Keratinocyte (primary cell): Measurements from ENCODE around the gene EPHB4. TPM values are rescaled to one million over a fixed set of nuclear protein-coding genes. Genes with fewer than 3 reads are reported as not detected.

ENCODE experiments used
- DNase-seq: peaks from one replicate; pipeline ENCODE4 v3.0.0-alpha.2; 2011; ENCODE audit warnings: low read depth, missing footprints, low spot score
- FAIRE-seq: peaks from 2 replicates; lab custom pipeline; 2011; peaks lifted over from hg19 to GRCh38; lab: Jason Lieb, UNC
- H2AFZ ChIP-seq: 2 replicates; pipeline ENCODE4 v1.6.0; 2012; ENCODE audit warnings: low read length, control low read depth, inconsistent platforms; ENCODE audit not compliant: control insufficient read depth
- H3K27ac ChIP-seq: 2 replicates; pipeline ENCODE4 v1.5.1; 2011; ENCODE audit warnings: low read length; ENCODE audit not compliant: control insufficient read depth, insufficient read depth
- H3K27me3 ChIP-seq: 3 replicates; pipeline ENCODE4 v1.6.0; 2011; ENCODE audit warnings: low read length; ENCODE audit not compliant: control insufficient read depth, insufficient read depth; ENCODE audit errors: extremely low read depth
- H3K36me3 ChIP-seq, 2 experiments: 2 replicates in 1 of 2; 3 replicates in 1 of 2; pipeline ENCODE4 v1.5.1; 2011; ENCODE audit warnings: low read length in 2 of 2, mild to moderate bottlenecking in 1 of 2; ENCODE audit not compliant: control insufficient read depth in 2 of 2, insufficient read depth in 2 of 2; ENCODE audit errors: extremely low read depth in 1 of 2
- H3K4me1 ChIP-seq: 3 replicates; pipeline ENCODE4 v1.5.1; 2011; ENCODE audit warnings: low read length; ENCODE audit not compliant: control insufficient read depth, insufficient read depth; ENCODE audit errors: extremely low read depth
- H3K4me2 ChIP-seq: 3 replicates; pipeline ENCODE4 v1.6.0; 2011; ENCODE audit warnings: low read depth, low read length; ENCODE audit not compliant: control insufficient read depth, insufficient read depth; ENCODE audit errors: extremely low read depth
- H3K4me3 ChIP-seq, 3 experiments: fragments of 200-600 bp in 1 of 3; sonication (generic) in 1 of 3; 2 replicates in 2 of 3; 3 replicates in 1 of 3; pipeline ENCODE4 v1.5.1; 2011 to 2016; ENCODE audit warnings: low read length in 3 of 3, mild to moderate bottlenecking in 3 of 3, control low read depth in 2 of 3, inconsistent platforms in 1 of 3, low read depth in 1 of 3, mixed read lengths in 1 of 3, mixed run types in 1 of 3, moderate library complexity in 1 of 3; ENCODE audit not compliant: control insufficient read depth in 2 of 3, insufficient read depth in 2 of 3; ENCODE audit errors: extremely low read depth in 1 of 3
- H3K79me2 ChIP-seq: 2 replicates; pipeline ENCODE4 v1.6.0; 2012; ENCODE audit warnings: low read length; ENCODE audit not compliant: control insufficient read depth, insufficient read depth
- H3K9ac ChIP-seq: 3 replicates; pipeline ENCODE4 v1.6.0; 2011; ENCODE audit warnings: low read length; ENCODE audit not compliant: control insufficient read depth, insufficient read depth; ENCODE audit errors: extremely low read depth
- H3K9me1 ChIP-seq: 3 replicates; pipeline ENCODE4 v1.6.0; 2011; ENCODE audit warnings: low read length; ENCODE audit not compliant: control insufficient read depth, insufficient read depth; ENCODE audit errors: extremely low read depth
- H3K9me3 ChIP-seq: 2 replicates; pipeline ENCODE4 v1.5.1; 2012; ENCODE audit warnings: low read depth, low read length; ENCODE audit not compliant: control insufficient read depth
- H4K20me1 ChIP-seq: 3 replicates; pipeline ENCODE4 v1.6.0; 2011; ENCODE audit warnings: low read length; ENCODE audit not compliant: control insufficient read depth, insufficient read depth; ENCODE audit errors: extremely low read depth
- CTCF ChIP-seq, 3 experiments: IDR thresholded peaks in 1 of 3; conservative IDR thresholded peaks in 1 of 3; optimal IDR thresholded peaks in 1 of 3; 2 replicates in 2 of 3; 3 replicates in 1 of 3; pipeline versions ENCODE3 to v1.5.1; 2011; ENCODE audit warnings: low read length in 3 of 3, mild to moderate bottlenecking in 3 of 3, moderate library complexity in 2 of 3, control low read depth in 1 of 3, inconsistent platforms in 1 of 3; ENCODE audit not compliant: insufficient read depth in 2 of 3; ENCODE audit errors: extremely low read depth in 1 of 3
- EZH2 ChIP-seq: IDR thresholded peaks from one replicate; pipeline ENCODE4 v1.6.1; 2012; ENCODE audit warnings: inconsistent platforms, mild to moderate bottlenecking, low read length, moderate library complexity
- dilution Hi-C: fragments of 300-500 bp; cut with MboI; formaldehyde crosslinking; loops from one replicate; pipeline ENCODE4 v1.7.0; 2020; ENCODE audit warnings: low sequenced_read_pairs; ENCODE audit not compliant: extremely low pct_ligation_motif_present
- polyA plus RNA-seq, 5 experiments: library from polyadenylated mRNA; depleted of rRNA in 3 of 5; stranded (reverse) in 3 of 5; stranded (forward) in 1 of 5; unstranded in 1 of 5; fragments of >200 nt; gene quantifications; 1 replicate in 1 of 5; 2 replicates in 3 of 5; 3 replicates in 1 of 5; pipeline versions ENCODE4 v1.2.1 to v1.2.3, GENCODE V29; 2011 to 2012; ENCODE audit warnings: missing spikeins in 2 of 5, low read depth in 1 of 5, low replicate concordance in 1 of 5

Gene EPHB4
- polyA plus RNA-seq, 1 donor (not counting 4 experiments of a cell fraction or from before 2014, with no cell fraction given), result 61.4 TPM

- no peak for TF ChIP-seq CTCF (optimal IDR thresholded peaks at IDR 0.05 in 1 of 3, IDR thresholded peaks at IDR 0.05 in 1 of 3, conservative IDR thresholded peaks at IDR 0.05 in 1 of 3; ENCODE audit: extremely low read depth in 1 of 3, insufficient read depth in 2 of 3, low read length in 3 of 3)
- no peak for TF ChIP-seq EZH2
- no peaks in the 10 kb centered on the region for H3K27me3 ChIP-seq
- no peak overlapping the region for H3K4me3 ChIP-seq
- no peaks in the 10 kb centered on the region for H4K20me1 ChIP-seq
- no peaks in the 10 kb centered on the region for H3K9me3 ChIP-seq
- H2AFZ ChIP-seq, result no peak overlapping the region
- no peaks in the 10 kb centered on the region for H3K9me1 ChIP-seq
- dilution Hi-C loops, result loop anchor here (10.0 kb wide), 1 partner anchor 133 kb away; no protein-coding TSS in a partner anchor
- no peaks in the 10 kb centered on the region for H3K79me2 ChIP-seq
- no peak overlapping the region for H3K4me2 ChIP-seq
- no peak overlapping the region for H3K27ac ChIP-seq
- DNase-seq (no peak), FAIRE-seq (no peak)
- H3K4me1 ChIP-seq, result peaks cover 9% of the 10 kb centered on the region
- no peaks in the 10 kb centered on the region for H3K36me3 ChIP-seq
- no peak overlapping the region for H3K9ac ChIP-seq
Observed at GRCh38 chr7:100847360-100847759, 20.0 kb upstream of the EPHB4 start.

- Histone ChIP-seq H3K4me1 (peaks cover 17% of the 10 kb centered on the region), H3K9ac (no peak overlapping the region), H3K79me2 (no peaks in the 10 kb centered on the region), H3K9me1 (no peaks in the 10 kb centered on the region), H3K4me3 (no peak overlapping the region), H2AFZ (no peak overlapping the region), H3K36me3 (no peaks in the 10 kb centered on the region), H3K9me3 (no peaks in the 10 kb centered on the region), H4K20me1 (no peaks in the 10 kb centered on the region), H3K27me3 (no peaks in the 10 kb centered on the region), H3K4me2 (no peak overlapping the region), H3K27ac (no peak overlapping the region)
- dilution Hi-C loops, result loop anchor here (10.0 kb wide), 1 partner anchor 126 kb away; no protein-coding TSS in a partner anchor
- FAIRE-seq (no peak), DNase-seq (no peak)
- TF ChIP-seq EZH2 (no peak), CTCF (optimal IDR thresholded peaks at IDR 0.05 in 1 of 3, IDR thresholded peaks at IDR 0.05 in 1 of 3, conservative IDR thresholded peaks at IDR 0.05 in 1 of 3; ENCODE audit: extremely low read depth in 1 of 3, insufficient read depth in 2 of 3, low read length in 3 of 3) (no peak)
Observed at GRCh38 chr7:100840470-100841100, 13.3 kb upstream of the EPHB4 start.
